Measurements from ENCODE around the gene FASN. TPM values are rescaled to one million over a fixed set of nuclear protein-coding genes. Genes with fewer than 3 reads are reported as not detected.
A peak's percentile ranks its signal among the peaks of the same experiment; 100 is the strongest.

The FASN gene
- total and polyA plus RNA-seq, 2 of the 13 experiments (the other 11 are each of a cell fraction or from before 2014, with no cell fraction given) = 51.7 to 101 TPM

- TF ChIP-seq TARDBP (CRISPR knock-in tag; IDR thresholded peaks at IDR 0.05) = peak; percentile 80; the same call in 1 of the 2 replicates
- TF ChIP-seq SMYD3 (CRISPR knock-in tag; IDR thresholded peaks at IDR 0.05) = 0 out of 2 replicates have a peak, but pooled peaks have one; percentile 21
- TF ChIP-seq ZNF652 (CRISPR knock-in tag; IDR thresholded peaks at IDR 0.05; ENCODE audit: borderline replicate concordance, low read depth) = no peak
- TF ChIP-seq, protein P1, sequence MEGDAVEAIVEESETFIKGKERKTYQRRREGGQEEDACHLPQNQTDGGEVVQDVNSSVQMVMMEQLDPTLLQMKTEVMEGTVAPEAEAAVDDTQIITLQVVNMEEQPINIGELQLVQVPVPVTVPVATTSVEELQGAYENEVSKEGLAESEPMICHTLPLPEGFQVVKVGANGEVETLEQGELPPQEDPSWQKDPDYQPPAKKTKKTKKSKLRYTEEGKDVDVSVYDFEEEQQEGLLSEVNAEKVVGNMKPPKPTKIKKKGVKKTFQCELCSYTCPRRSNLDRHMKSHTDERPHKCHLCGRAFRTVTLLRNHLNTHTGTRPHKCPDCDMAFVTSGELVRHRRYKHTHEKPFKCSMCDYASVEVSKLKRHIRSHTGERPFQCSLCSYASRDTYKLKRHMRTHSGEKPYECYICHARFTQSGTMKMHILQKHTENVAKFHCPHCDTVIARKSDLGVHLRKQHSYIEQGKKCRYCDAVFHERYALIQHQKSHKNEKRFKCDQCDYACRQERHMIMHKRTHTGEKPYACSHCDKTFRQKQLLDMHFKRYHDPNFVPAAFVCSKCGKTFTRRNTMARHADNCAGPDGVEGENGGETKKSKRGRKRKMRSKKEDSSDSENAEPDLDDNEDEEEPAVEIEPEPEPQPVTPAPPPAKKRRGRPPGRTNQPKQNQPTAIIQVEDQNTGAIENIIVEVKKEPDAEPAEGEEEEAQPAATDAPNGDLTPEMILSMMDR (CRISPR knock-in tag; IDR thresholded peaks at IDR 0.05) = peak; percentile 92
- TF ChIP-seq ELF3 (CRISPR knock-in tag; IDR thresholded peaks at IDR 0.05) = peak; percentile 64
- TF ChIP-seq PCBP1 (IDR thresholded peaks at IDR 0.05; ENCODE audit: borderline replicate concordance, low read depth, low read length) = no peak
- no peak for TF ChIP-seq ZFP41 (CRISPR knock-in tag; IDR thresholded peaks at IDR 0.05; ENCODE audit: borderline replicate concordance)
- TF ChIP-seq SP2 (CRISPR knock-in tag; IDR thresholded peaks at IDR 0.05) = peak; percentile 79
- TF ChIP-seq, protein P2, sequence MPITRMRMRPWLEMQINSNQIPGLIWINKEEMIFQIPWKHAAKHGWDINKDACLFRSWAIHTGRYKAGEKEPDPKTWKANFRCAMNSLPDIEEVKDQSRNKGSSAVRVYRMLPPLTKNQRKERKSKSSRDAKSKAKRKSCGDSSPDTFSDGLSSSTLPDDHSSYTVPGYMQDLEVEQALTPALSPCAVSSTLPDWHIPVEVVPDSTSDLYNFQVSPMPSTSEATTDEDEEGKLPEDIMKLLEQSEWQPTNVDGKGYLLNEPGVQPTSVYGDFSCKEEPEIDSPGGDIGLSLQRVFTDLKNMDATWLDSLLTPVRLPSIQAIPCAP (CRISPR knock-in tag; IDR thresholded peaks at IDR 0.05; ENCODE audit: low read depth) = no peak
- TF ChIP-seq KMT2B (CRISPR knock-in tag; IDR thresholded peaks at IDR 0.05) = peak; percentile 42; the same call in 1 of the 2 replicates
- no peak for TF ChIP-seq ZNF513 (CRISPR knock-in tag; conservative IDR thresholded peaks at IDR 0.05)
- peak; percentile 29; the same call in 1 of the 2 replicates for TF ChIP-seq ZNF263 (CRISPR knock-in tag; IDR thresholded peaks at IDR 0.05)
- peak; percentile 75 for TF ChIP-seq ELF1 (CRISPR knock-in tag; IDR thresholded peaks at IDR 0.05)
- TF ChIP-seq HINFP (CRISPR knock-in tag; IDR thresholded peaks at IDR 0.05; ENCODE audit: low read depth) = 0 out of 2 replicates have a peak, but pooled peaks have one; percentile 23
- no peak for TF ChIP-seq MED8 (CRISPR knock-in tag; IDR thresholded peaks at IDR 0.05; ENCODE audit: insufficient replicate concordance)
- TF ChIP-seq, protein P3, sequence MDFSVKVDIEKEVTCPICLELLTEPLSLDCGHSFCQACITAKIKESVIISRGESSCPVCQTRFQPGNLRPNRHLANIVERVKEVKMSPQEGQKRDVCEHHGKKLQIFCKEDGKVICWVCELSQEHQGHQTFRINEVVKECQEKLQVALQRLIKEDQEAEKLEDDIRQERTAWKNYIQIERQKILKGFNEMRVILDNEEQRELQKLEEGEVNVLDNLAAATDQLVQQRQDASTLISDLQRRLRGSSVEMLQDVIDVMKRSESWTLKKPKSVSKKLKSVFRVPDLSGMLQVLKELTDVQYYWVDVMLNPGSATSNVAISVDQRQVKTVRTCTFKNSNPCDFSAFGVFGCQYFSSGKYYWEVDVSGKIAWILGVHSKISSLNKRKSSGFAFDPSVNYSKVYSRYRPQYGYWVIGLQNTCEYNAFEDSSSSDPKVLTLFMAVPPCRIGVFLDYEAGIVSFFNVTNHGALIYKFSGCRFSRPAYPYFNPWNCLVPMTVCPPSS (IDR thresholded peaks at IDR 0.05) = no peak
- 0 out of 2 replicates have a peak, but pooled peaks have one; percentile 53 for TF ChIP-seq HOXA9 (CRISPR knock-in tag; IDR thresholded peaks at IDR 0.05; ENCODE audit: borderline replicate concordance)
- peak; percentile 95; the same call in 1 of the 2 replicates for TF ChIP-seq SAFB2 (CRISPR knock-in tag; IDR thresholded peaks at IDR 0.05; ENCODE audit: borderline replicate concordance, low read depth)
- 0 out of 2 replicates have a peak, but pooled peaks have one; percentile 42 for TF ChIP-seq ZNF713 (CRISPR knock-in tag; IDR thresholded peaks at IDR 0.05)
- TF ChIP-seq, protein P4, sequence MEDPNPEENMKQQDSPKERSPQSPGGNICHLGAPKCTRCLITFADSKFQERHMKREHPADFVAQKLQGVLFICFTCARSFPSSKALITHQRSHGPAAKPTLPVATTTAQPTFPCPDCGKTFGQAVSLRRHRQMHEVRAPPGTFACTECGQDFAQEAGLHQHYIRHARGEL (CRISPR knock-in tag; IDR thresholded peaks at IDR 0.05) = no peak; the same call in 1 of the 2 replicates
- peak; percentile 74 for TF ChIP-seq HDAC2 (CRISPR knock-in tag; IDR thresholded peaks at IDR 0.05)
- peak; percentile 87 for TF ChIP-seq TAF1 (CRISPR knock-in tag; IDR thresholded peaks at IDR 0.05)
These were observed 60.7 kb downstream of the FASN start, which contains the start of gene DCXR (continued) for GRCh38 chr17:82037092-82037888.

Measured in HepG2 (cell line).